M059J (cell line): ENCODE measurements around the gene RBP5. TPM values are rescaled to one million over a fixed set of nuclear protein-coding genes. Genes with fewer than 3 reads are reported as not detected.

Experiments used
- DNase-seq: peaks from one replicate; pipeline ENCODE4 v3.0.0-alpha.2; 2012; ENCODE audit warnings: low read depth
- total RNA-seq: library from RNA; depleted of rRNA; stranded (reverse); fragments of >200 nt; shearing (Covaris generic); gene quantifications from 2 replicates; pipeline ENCODE4 v1.2.3, GENCODE V29; 2014

Gene RBP5
- total RNA-seq, 1 experiment from 2014 or later: not detected

- DNase-seq: no peak
Observed at GRCh38 chr12:7146228-7146627, 17.5 kb upstream of the RBP5 start.

DNA sequence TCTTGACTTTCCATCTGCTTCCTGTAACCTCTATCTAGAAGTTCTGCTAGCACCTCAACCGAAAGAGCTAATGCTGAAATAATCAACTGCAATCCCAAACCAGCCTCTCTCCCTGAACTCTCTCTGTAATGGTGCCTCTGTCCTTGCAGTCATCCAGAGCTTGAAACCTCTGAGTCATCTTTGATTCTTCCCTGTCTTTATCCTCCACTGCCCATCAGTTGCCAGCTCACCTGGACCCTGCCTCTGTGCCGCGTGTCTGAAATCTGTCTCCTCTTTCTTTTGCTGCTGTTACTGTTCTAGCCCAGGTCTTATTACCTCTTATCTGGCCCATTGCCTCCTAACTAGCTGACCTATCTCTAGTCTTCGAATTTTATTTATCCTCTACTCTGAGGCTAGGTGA is 17.0 kb upstream of the RBP5 start:
- DNase-seq: no peak

GRCh38 chr12:7144414-7145120 is 15.9 kb upstream of the RBP5 start:
- peak; percentile 32 for DNase-seq

- no peak for DNase-seq
Observed at GRCh38 chr12:7143564-7143963, 14.9 kb upstream of the RBP5 start.

DNA sequence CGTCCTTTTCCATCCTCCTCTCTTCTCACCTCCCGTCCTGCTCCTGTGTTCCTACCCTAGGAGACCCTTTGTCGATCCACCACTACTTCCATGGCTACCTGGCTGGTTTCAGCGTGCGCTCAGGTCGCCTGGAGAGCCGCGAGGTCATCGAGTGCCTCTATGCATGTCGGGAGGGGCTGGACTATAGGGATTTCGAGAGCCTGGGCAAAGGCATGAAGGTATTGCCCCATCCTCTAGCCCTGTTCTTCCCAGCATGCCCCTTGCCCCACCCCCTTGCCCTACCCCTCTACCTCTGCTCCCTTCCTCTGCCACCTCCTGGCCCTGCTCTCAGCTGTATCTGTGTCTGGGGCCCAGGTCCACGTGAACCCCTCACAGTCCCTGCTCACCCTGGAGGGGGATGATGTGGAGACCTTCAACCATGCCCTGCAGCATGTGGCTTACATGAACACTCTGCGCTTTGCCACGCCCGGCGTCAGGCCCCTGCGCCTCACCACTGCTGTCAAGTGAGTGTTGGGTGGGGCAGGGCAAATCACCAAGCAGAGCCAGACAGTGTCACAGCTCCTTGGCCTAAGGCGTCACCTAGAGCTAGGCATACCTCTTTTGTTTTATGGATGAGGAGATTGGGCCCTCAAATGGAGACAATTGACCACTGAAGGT is 14.2 kb upstream of the RBP5 start:
- DNase-seq: no peak

GRCh38 chr12:7142056-7142644 is 13.5 kb upstream of the RBP5 start:
- peak; percentile 42 for DNase-seq

DNA sequence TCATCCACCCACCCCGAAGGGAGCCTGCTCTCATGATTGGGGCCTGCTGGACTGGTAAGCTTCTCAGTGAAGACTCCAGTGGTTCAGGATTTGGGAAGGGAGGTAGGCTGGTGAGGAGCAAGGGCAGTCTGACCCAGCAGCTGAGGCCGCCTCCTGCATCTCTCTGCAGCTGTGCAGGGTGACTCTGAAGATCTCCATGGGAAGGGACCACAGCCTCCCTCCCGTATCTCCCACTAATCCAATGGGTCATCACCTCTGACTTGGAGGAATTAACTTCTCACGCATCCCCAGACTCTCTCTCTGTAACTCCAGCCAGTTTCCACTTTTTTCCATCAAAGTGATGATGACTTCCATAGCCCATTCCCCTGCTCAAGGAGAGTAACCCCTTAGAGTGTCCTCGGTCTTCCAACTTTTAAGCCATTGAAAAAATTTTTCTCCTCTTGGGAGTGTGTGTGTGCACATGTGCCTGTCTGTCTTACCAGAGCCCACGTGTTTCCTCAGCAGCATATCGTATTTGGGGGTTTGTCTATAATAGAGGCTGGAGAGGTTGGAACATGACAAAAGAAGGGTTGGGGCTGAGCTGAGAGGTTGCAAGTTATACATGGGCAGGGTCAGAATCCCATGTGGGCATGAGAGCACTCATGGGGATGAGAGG is 12.8 kb upstream of the RBP5 start:
- no peak for DNase-seq

GRCh38 chr12:7139200-7139599 is 10.5 kb upstream of the RBP5 start:
- DNase-seq: no peak

DNA sequence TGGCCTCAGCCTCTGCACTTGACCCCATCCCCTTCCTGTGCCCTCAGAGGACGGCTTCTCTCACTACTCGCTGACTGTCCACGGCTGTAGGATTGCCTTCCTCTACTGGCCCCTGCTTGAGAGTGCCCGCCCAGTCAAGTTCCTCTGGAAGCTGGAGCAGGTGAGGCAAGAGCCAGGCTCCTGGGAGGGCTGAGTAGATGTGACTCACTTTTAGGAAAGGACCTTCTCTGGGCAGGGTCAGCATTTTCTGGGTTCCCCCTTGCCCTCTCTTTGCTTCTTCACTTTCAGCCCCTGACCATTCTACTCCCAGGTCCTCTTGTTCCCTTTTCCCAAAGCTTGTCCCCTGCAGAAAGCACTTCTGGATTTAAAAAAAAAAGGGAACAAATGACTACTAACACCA is 9.2 kb upstream of the RBP5 start:
- no peak for DNase-seq

- DNase-seq: no peak
Observed at GRCh38 chr12:7136676-7137075, 8.0 kb upstream of the RBP5 start.

- no peak for DNase-seq
Observed at GRCh38 chr12:7136071-7136470, 7.4 kb upstream of the RBP5 start.

DNA sequence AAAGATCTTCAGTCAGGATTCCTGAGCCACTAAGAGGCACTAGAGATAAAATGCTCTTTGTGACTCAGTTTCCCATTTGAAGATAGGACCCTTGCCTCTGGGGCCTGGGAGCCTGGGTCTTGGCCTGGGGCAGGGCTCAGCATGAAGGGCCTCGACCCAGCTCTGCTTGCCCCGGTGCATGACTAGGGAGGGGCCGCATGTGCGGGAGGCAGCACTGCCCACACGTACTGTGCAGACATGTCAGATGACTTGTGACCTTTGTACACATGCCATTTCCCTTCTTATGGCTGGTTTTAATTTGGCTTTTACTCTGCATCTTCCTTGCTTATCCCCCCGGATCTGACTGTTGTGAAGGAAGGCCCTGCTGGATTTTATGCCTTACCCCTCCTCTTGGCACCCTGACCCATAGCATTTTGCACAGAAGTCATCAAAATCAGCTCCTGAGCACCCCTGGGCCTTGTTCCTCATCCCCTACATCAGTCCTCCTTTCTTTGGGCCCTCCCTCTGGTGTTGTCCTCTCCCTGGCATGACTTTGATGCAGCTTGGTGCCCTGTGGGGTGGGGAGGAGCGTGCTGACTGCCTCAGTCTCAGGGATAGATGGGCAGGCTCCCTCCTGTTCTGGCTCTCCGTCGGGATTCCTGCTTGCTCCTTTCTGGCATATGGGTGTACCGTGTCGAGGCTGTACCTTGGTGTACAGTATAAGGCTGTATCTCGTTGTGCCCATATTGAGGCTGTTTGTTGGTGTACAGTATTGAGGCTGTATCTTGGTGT is 5.9 kb upstream of the RBP5 start:
- DNase-seq: no peak

GRCh38 chr12:7131502-7131866 is 2.8 kb upstream of the RBP5 start:
- no peak for DNase-seq

- DNase-seq: peak; percentile 44
Observed at GRCh38 chr12:7130701-7131501, 2.2 kb upstream of the RBP5 start.

DNA sequence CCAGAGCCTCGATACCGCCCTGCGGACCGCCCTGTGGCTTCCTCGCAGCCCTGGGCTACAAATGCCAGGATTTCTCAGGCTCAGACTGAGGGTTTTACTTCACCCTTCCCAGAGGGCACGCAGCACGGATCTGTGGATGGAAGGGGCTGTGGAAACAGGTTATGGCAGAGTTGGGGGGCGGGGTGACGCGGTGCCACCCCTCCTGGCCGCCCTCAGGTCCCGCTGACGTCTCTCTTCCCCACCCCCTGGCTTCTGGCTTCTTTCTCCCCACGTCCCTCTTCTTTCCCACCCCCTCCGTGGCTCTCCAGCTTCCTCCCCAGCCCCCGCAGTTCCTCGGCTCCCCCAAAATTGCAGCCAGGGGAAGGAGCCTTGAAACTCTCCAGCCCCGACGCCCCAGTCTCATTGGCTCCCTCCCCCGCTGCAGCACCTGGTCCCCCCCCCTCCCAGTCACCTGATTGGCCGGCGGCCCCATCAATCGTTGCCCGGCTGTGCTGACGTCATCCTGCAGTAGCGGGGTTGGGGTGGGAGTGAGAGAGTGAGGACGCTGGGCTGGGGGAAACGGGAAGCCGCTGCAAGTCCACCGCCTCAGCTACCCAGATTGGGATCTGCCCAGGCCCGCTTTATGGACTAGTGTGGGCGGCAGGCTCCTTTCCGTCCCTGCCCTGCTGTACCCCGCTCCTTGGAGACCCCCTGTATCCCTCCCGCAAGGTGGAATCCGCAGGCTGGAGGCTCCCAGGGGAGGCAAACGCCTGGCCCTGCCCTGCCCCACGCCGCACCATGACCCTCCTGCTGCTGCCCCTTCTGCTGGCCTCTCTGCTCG is 1.4 kb upstream of the RBP5 start, which contains the start of gene CLSTN3:
TSS of gene CLSTN3 (plus strand) at position 500 of the 820 bp plus-strand sequence. CDS start at position 778, 278 bp downstream.
- peak; percentile 70 for DNase-seq

- DNase-seq: peak; percentile 5
Observed at GRCh38 chr12:7129287-7129871, 690 bp upstream of the RBP5 start.

DNA sequence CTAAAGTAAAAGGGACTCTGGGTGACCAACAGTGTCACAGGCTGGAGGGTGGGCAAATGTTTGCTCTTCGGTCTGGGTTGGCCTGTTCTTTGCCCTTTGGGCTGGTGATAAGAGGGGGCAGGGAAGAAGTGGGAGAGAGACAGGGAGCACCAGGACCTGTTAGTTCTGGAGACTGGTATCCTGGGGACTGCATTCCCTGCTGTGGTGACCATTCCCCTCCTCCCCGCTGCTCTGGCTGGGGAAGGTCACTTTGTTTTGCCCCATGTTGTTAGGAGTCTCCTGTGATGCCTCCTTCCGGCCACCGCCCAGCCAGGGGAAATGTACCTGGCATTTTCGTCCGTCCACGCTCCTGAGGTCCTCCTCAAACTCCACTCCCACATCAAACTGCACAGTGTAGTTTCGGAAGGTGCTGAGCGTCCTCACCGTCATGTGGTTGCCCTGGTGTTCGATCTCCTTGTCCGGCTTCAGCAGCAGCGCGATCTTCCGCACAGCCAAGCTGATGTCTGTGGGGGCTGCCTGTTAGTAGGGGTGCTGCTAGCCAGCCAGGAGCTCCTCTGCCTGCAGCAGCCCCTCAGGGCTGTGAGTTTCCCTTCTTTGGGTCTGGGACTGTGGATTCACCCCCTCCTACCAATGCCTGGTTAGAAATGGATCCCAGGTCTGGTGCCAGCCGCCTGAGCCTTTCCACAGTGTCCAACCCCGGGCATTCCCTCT is 618 bp downstream of the RBP5 start:
- DNase-seq: no peak

GRCh38 chr12:7125632-7126227 is 3.0 kb downstream of the RBP5 start:
- no peak for DNase-seq
